ENCODE results near the gene GNAS. TPM values are rescaled to one million over a fixed set of nuclear protein-coding genes. Genes with fewer than 3 reads are reported as not detected.

GNAS gene
- total RNA-seq, 2 experiments from 2014 or later, result 1,245 to 1,317 TPM

- no peaks in the 10 kb centered on the region for H3K27me3 Mint-ChIP-seq
- DNase-seq, result no peak
Measured at GRCh38 chr20:58922036-58922435, 69.5 kb downstream of the GNAS start.

GRCh38 chr20:58923117-58923712 lies 70.7 kb downstream of the GNAS start:
- ATAC-seq (ENCODE audit: poor library complexity), result no peak
- H3K9me3 ChIP-seq (ENCODE audit: control insufficient read depth in 1 of 2, insufficient read depth in 1 of 2, low read length in 2 of 2), result no peaks in the 10 kb centered on the region
- CTCF ChIA-PET, result interaction anchor here (0.7 to 1.8 kb wide), 3 partner anchors 15 to 220 kb away, joined by 4 to 5 read pairs (median 5); no protein-coding TSS in a partner anchor
- no peaks in the 10 kb centered on the region for H3K4me1 Mint-ChIP-seq (ENCODE audit: low read depth)
- TF ChIP-seq CTCF (IDR thresholded peaks at IDR 0.05), result no peak
- no peaks in the 10 kb centered on the region for H3K4me1 ChIP-seq (ENCODE audit: insufficient read depth, low read length)
- no peaks in the 10 kb centered on the region for H3K27me3 Mint-ChIP-seq
- no peaks in the 10 kb centered on the region for H3K36me3 ChIP-seq (ENCODE audit: insufficient read depth, low read length)
- intact Hi-C loops (cut with DNase I, micrococcal nuclease), result no loop called here
- no peaks in the 10 kb centered on the region for H3K27me3 ChIP-seq (ENCODE audit: control insufficient read depth in 1 of 2, insufficient read depth in 2 of 2, low read length in 2 of 2)
- no peak overlapping the region for H3K27ac Mint-ChIP-seq
- H3K36me3 Mint-ChIP-seq (ENCODE audit: low read depth), result no peaks in the 10 kb centered on the region
- no peak overlapping the region for H3K4me3 Mint-ChIP-seq
- POLR2A ChIA-PET, result no interaction called here
- no peak overlapping the region for H3K4me3 ChIP-seq (ENCODE audit: low read length)
- H3K27ac ChIP-seq (ENCODE audit: low read depth in 1 of 2, low read length in 2 of 2), result no peak overlapping the region
- DNase-seq, result no peak
- H3K9me3 Mint-ChIP-seq, result no peaks in the 10 kb centered on the region

More at GRCh38 chr20:58922036-58922435, 69.5 kb downstream of the GNAS start:
- TF ChIP-seq CTCF (IDR thresholded peaks at IDR 0.05), result no peak
- H3K4me1 ChIP-seq (ENCODE audit: insufficient read depth, low read length), result no peaks in the 10 kb centered on the region
- POLR2A ChIA-PET, result no interaction called here
- intact Hi-C loops (cut with DNase I, micrococcal nuclease), result no loop called here
- CTCF ChIA-PET, result interaction anchor here (1.8 kb wide), 1 partner anchor 14 kb away, joined by 5 read pairs; no protein-coding TSS in a partner anchor
- Mint-ChIP-seq H3K4me3 (no peak overlapping the region), H3K27ac (no peak overlapping the region), H3K36me3 (ENCODE audit: low read depth) (no peaks in the 10 kb centered on the region), H3K9me3 (no peaks in the 10 kb centered on the region), H3K4me1 (ENCODE audit: low read depth) (no peaks in the 10 kb centered on the region)
- H3K36me3 ChIP-seq (ENCODE audit: insufficient read depth, low read length), result no peaks in the 10 kb centered on the region
- no peak overlapping the region for H3K4me3 ChIP-seq (ENCODE audit: low read length)
- H3K27ac ChIP-seq (ENCODE audit: low read depth in 1 of 2, low read length in 2 of 2), result no peak overlapping the region
- no peaks in the 10 kb centered on the region for H3K27me3 ChIP-seq (ENCODE audit: control insufficient read depth in 1 of 2, insufficient read depth in 2 of 2, low read length in 2 of 2)
- no peak for ATAC-seq (ENCODE audit: poor library complexity)
- peaks cover 0 to 3% of the 10 kb centered on the region in 2 experiments for H3K9me3 ChIP-seq (ENCODE audit: control insufficient read depth in 1 of 2, insufficient read depth in 1 of 2, low read length in 2 of 2)

- Histone ChIP-seq H3K36me3 (ENCODE audit: insufficient read depth, low read length) (no peaks in the 10 kb centered on the region), H3K4me1 (ENCODE audit: insufficient read depth, low read length) (no peaks in the 10 kb centered on the region), H3K4me3 (ENCODE audit: low read length) (no peak overlapping the region), H3K9me3 (ENCODE audit: control insufficient read depth in 1 of 2, insufficient read depth in 1 of 2, low read length in 2 of 2) (no peaks in the 10 kb centered on the region), H3K27ac (ENCODE audit: low read depth in 1 of 2, low read length in 2 of 2) (no peak overlapping the region), H3K27me3 (ENCODE audit: control insufficient read depth in 1 of 2, insufficient read depth in 2 of 2, low read length in 2 of 2) (peaks cover 2 to 8% of the 10 kb centered on the region in 2 experiments)
- intact Hi-C loops (cut with DNase I, micrococcal nuclease), result no loop called here
- no peak for ATAC-seq (ENCODE audit: poor library complexity)
- ChIA-PET CTCF (no interaction called here), POLR2A (no interaction called here)
- no peak overlapping the region for H3K4me3 Mint-ChIP-seq
- no peak for TF ChIP-seq CTCF (IDR thresholded peaks at IDR 0.05)
- H3K36me3 Mint-ChIP-seq (ENCODE audit: low read depth), result no peaks in the 10 kb centered on the region
- H3K4me1 Mint-ChIP-seq (ENCODE audit: low read depth), result no peaks in the 10 kb centered on the region
- H3K27ac Mint-ChIP-seq, result no peak overlapping the region
- H3K27me3 Mint-ChIP-seq, result peaks cover 23% of the 10 kb centered on the region
- DNase-seq, result no peak
- no peaks in the 10 kb centered on the region for H3K9me3 Mint-ChIP-seq
Measured at GRCh38 chr20:58926802-58927489, 74.4 kb downstream of the GNAS start.

All from CD4-positive, alpha-beta T cell (primary cell).